MCF 10A (cell line): Measurements from ENCODE around the gene LYPD6. TPM values are rescaled to one million over a fixed set of nuclear protein-coding genes. Genes with fewer than 3 reads are reported as not detected.

ENCODE experiments used
- BruUV-seq: library from RNA; stranded (reverse); fragments of 400-500 nt; replicated peaks from 2 replicates; lab custom pipeline; 2021; lab: Mats Ljungman, UMichigan
- CTCF ChIA-PET: fragments of 300-600 bp; sonication (Branson Sonifier 250); formaldehyde crosslinking; extraction: SDS; loops from one replicate; lab custom pipeline; 2021; ENCODE audit warnings: antibody characterized with exemption, inconsistent platforms; lab: Yijun Ruan, JAX
- POLR2A ChIA-PET: fragments of 300-600, 350-650 bp; sonication (Branson Sonifier 250); formaldehyde crosslinking; extraction: SDS; loops from one replicate; lab custom pipeline; 2020; ENCODE audit warnings: antibody characterized with exemption, inconsistent platforms; lab: Yijun Ruan, JAX
- DNase-seq: peaks from one replicate; pipeline ENCODE4 v3.0.0-alpha.2; 2018; ENCODE audit not compliant: unreplicated experiment
- H3K27ac Mint-ChIP-seq: one replicate; pipeline ENCODE4 v1.8.0; 2022; ENCODE audit warnings: mild to moderate bottlenecking, low read depth, mixed read lengths; ENCODE audit not compliant: unreplicated experiment
- H3K27me3 Mint-ChIP-seq: one replicate; pipeline ENCODE4 v1.8.0; 2022; ENCODE audit warnings: mixed read lengths; ENCODE audit not compliant: insufficient read depth, unreplicated experiment
- H3K36me3 Mint-ChIP-seq: one replicate; pipeline ENCODE4 v1.8.0; 2022; ENCODE audit warnings: mild to moderate bottlenecking, moderate library complexity, mixed read lengths; ENCODE audit not compliant: insufficient read depth, unreplicated experiment
- H3K4me1 Mint-ChIP-seq: one replicate; pipeline ENCODE4 v1.8.0; 2022; ENCODE audit warnings: mixed read lengths; ENCODE audit not compliant: insufficient read depth, unreplicated experiment
- H3K4me3 Mint-ChIP-seq: one replicate; pipeline ENCODE4 v1.8.0; 2022; ENCODE audit warnings: mild to moderate bottlenecking, moderate library complexity, mixed read lengths; ENCODE audit not compliant: unreplicated experiment
- H3K9me3 Mint-ChIP-seq: one replicate; pipeline ENCODE4 v1.8.0; 2022; ENCODE audit warnings: mixed read lengths; ENCODE audit not compliant: unreplicated experiment
- CTCF ChIP-seq: fragments of 200-600 bp; IDR thresholded peaks from one replicate; pipeline ENCODE4 v1.8.0; 2022; ENCODE audit warnings: antibody characterized with exemption, mild to moderate bottlenecking; ENCODE audit not compliant: unreplicated experiment
- intact Hi-C: fragments of 100-400 bp; cut with micrococcal nuclease; formaldehyde crosslinking; loops from 2 replicates; pipeline ENCODE4 v1.14.1; 2022
- total RNA-seq: library from RNA; stranded (reverse); gene quantifications from 2 replicates; pipeline ENCODE4 v1.2.3, GENCODE V29; 2022

Gene LYPD6
- total RNA-seq, 1 experiment from 2014 or later: 3.2 TPM

- no peak for DNase-seq
- intact Hi-C loops: no loop called here
- TF ChIP-seq CTCF: no peak
Measured at GRCh38 chr2:149451417-149452165, 121.2 kb downstream of the LYPD6 start.

GRCh38 chr2:149456285-149456684 is 125.9 kb downstream of the LYPD6 start:
- Mint-ChIP-seq H3K9me3 (peaks cover 16% of the 10 kb centered on the region), H3K27ac (no peak overlapping the region), H3K27me3 (no peaks in the 10 kb centered on the region), H3K4me1 (no peaks in the 10 kb centered on the region), H3K36me3 (no peaks in the 10 kb centered on the region), H3K4me3 (no peak overlapping the region)
- intact Hi-C loops: no loop called here
- ChIA-PET CTCF (interaction anchor here (0.6 to 0.7 kb wide), 2 partner anchors 35 to 326 kb away, joined by 3 read pairs; no protein-coding TSS in a partner anchor), POLR2A (no interaction called here)
- no peak for TF ChIP-seq CTCF
- DNase-seq: peak; percentile 5
- BruUV-seq: no TSS peak

More at GRCh38 chr2:149451417-149452165, 121.2 kb downstream of the LYPD6 start:
- no peaks in the 10 kb centered on the region for H3K4me1 Mint-ChIP-seq
- no peaks in the 10 kb centered on the region for H3K36me3 Mint-ChIP-seq
- BruUV-seq: no TSS peak
- ChIA-PET CTCF (interaction anchor here (0.6 to 0.7 kb wide), 5 partner anchors 39 to 450 kb away, joined by 3 to 4 read pairs (median 3); no protein-coding TSS in a partner anchor), POLR2A (no interaction called here)
- H3K9me3 Mint-ChIP-seq: no peaks in the 10 kb centered on the region
- H3K27me3 Mint-ChIP-seq: no peaks in the 10 kb centered on the region
- H3K4me3 Mint-ChIP-seq: no peak overlapping the region
- H3K27ac Mint-ChIP-seq: no peak overlapping the region

- no peak for DNase-seq
- Mint-ChIP-seq H3K9me3 (peaks cover 16% of the 10 kb centered on the region), H3K27me3 (no peaks in the 10 kb centered on the region), H3K4me1 (no peaks in the 10 kb centered on the region), H3K4me3 (no peak overlapping the region), H3K36me3 (no peaks in the 10 kb centered on the region), H3K27ac (no peak overlapping the region)
- TF ChIP-seq CTCF: no peak
- BruUV-seq: no TSS peak
- ChIA-PET POLR2A (no interaction called here), CTCF (no interaction called here)
- intact Hi-C loops: no loop called here
Measured at GRCh38 chr2:149458502-149458901, 128.1 kb downstream of the LYPD6 start.

- H3K4me1 Mint-ChIP-seq: no peaks in the 10 kb centered on the region
- no peak overlapping the region for H3K4me3 Mint-ChIP-seq
- H3K27ac Mint-ChIP-seq: no peak overlapping the region
- BruUV-seq: no TSS peak
- H3K27me3 Mint-ChIP-seq: no peaks in the 10 kb centered on the region
- no peaks in the 10 kb centered on the region for H3K36me3 Mint-ChIP-seq
- intact Hi-C loops: no loop called here
- ChIA-PET POLR2A (no interaction called here), CTCF (no interaction called here)
- H3K9me3 Mint-ChIP-seq: peaks cover 13% of the 10 kb centered on the region
- no peak for DNase-seq
- TF ChIP-seq CTCF: no peak
Measured at GRCh38 chr2:149463328-149464002, 133.1 kb downstream of the LYPD6 start.
